OCI-LY1 (cell line): ENCODE data around the gene AKAP8L.

Source experiments
- CTCF ChIP-seq: fragments of 200-600 bp; sonication (generic), shearing (Covaris generic); IDR thresholded peaks from 2 replicates; pipeline ENCODE4 v1.5.1; 2017; ENCODE audit warnings: mild to moderate bottlenecking, antibody characterized with exemption, low read length, moderate library complexity, mixed read lengths
- EZH2 ChIP-seq: fragments of 200-600 bp; sonication (generic), shearing (Covaris generic); IDR thresholded peaks from 2 replicates; pipeline ENCODE4 v1.8.0; 2017; ENCODE audit warnings: borderline replicate concordance, mixed run types, mild to moderate bottlenecking, antibody characterized with exemption, low read length, moderate library complexity, mixed read lengths

GRCh38 chr19:15427350-15427700 is 8.5 kb upstream of the AKAP8L start:
- TF ChIP-seq CTCF: no peak
- TF ChIP-seq EZH2: no peak
